A549 (cell line): ENCODE data around the gene COL5A1. TPM values are rescaled to one million over a fixed set of nuclear protein-coding genes. Genes with fewer than 3 reads are reported as not detected.

ENCODE experiments used
- ATAC-seq, 2 experiments: fragments of 200-7000 bp in 1 of 2; fragments of >200 bp in 1 of 2; cut with Nextera tagmentation in 1 of 2; cut with Tn5 transposase in 1 of 2; 3 replicates each; pipeline versions ENCODE4 v1.8.0 to v1.9.1; 2018 to 2020; ENCODE audit warnings: mild to moderate bottlenecking in 1 of 2, moderate library complexity in 1 of 2
- CTCF ChIA-PET: fragments of 300-600 bp; sonication (Branson Sonifier 250); formaldehyde crosslinking; extraction: SDS; loops from one replicate; lab custom pipeline; 2021; ENCODE audit warnings: antibody characterized with exemption, inconsistent platforms; lab: Yijun Ruan, JAX
- POLR2A ChIA-PET: fragments of 350-600 bp; formaldehyde crosslinking; extraction: SDS; loops from one replicate; lab custom pipeline; 2021; ENCODE audit warnings: antibody characterized with exemption, inconsistent platforms; lab: Yijun Ruan, JAX
- DNase-seq, 2 experiments: peaks; one replicate each; pipeline versions ENCODE4 v3.0.0 to v3.0.0-alpha.2; 2011 to 2016; ENCODE audit warnings: low read depth in 1 of 2, low spot score in 1 of 2
- FAIRE-seq: peaks from 2 replicates; lab custom pipeline; 2011; peaks lifted over from hg19 to GRCh38; lab: Jason Lieb, UNC
- H3K27ac ChIP-seq, 2 experiments: fragments of >200 bp; sonication (Bioruptor Twin); formaldehyde crosslinking; 3 replicates each; pipeline ENCODE4 v1.5.1; 2016 to 2017
- H3K4me1 ChIP-seq: fragments of >200 bp; sonication (Bioruptor Twin); formaldehyde crosslinking; 3 replicates; pipeline ENCODE4 v1.6.1; 2016
- H3K4me2 ChIP-seq: fragments of >200 bp; sonication (Bioruptor Twin); formaldehyde crosslinking; 3 replicates; pipeline ENCODE4 v1.6.1; 2016
- H3K4me3 ChIP-seq: fragments of >200 bp; sonication (Bioruptor Twin); formaldehyde crosslinking; 3 replicates; pipeline ENCODE4 v1.5.1; 2016
- H3K9me3 ChIP-seq: fragments of >200 bp; sonication (Bioruptor Twin); formaldehyde crosslinking; 3 replicates; pipeline ENCODE4 v1.6.1; 2016
- BCL3 ChIP-seq: fragments of >200 bp; sonication (Bioruptor Twin); formaldehyde crosslinking; IDR thresholded peaks from 3 replicates; pipeline ENCODE4 v1.6.1; 2016
- CBX2 ChIP-seq: fragments of 200-600 bp; sonication (generic); IDR thresholded peaks from 2 replicates; pipeline ENCODE4 v1.6.1; 2016; ENCODE audit warnings: low read depth, mild to moderate bottlenecking, borderline replicate concordance
- CBX8 ChIP-seq: fragments of 200-600 bp; sonication (generic); IDR thresholded peaks from 2 replicates; pipeline ENCODE4 v1.6.1; 2016
- CEBPB ChIP-seq, 2 experiments: fragments of >200 bp in 1 of 2; sonication (Bioruptor Twin) in 1 of 2; formaldehyde crosslinking in 1 of 2; IDR thresholded peaks; 2 replicates each; pipeline ENCODE4 v1.6.1; 2012 to 2016
- EHF ChIP-seq: fragments of 250-450 bp; sonication (Bioruptor Pico); IDR thresholded peaks from 2 replicates; pipeline ENCODE4 v1.5.0; 2020; ENCODE audit warnings: mild to moderate bottlenecking
- EHMT2 ChIP-seq: fragments of 200-600 bp; sonication (generic); IDR thresholded peaks from 2 replicates; pipeline ENCODE4 v1.6.1; 2016; ENCODE audit warnings: antibody characterized with exemption, low read depth, mild to moderate bottlenecking, moderate library complexity
- ELK1 ChIP-seq: fragments of 150-350 bp; IDR thresholded peaks from 2 replicates; pipeline ENCODE4 v1.6.1; 2014; ENCODE audit warnings: low read depth, mild to moderate bottlenecking, low read length
- EP300 ChIP-seq, 2 experiments: fragments of >200 bp; sonication (Bioruptor Twin); formaldehyde crosslinking; IDR thresholded peaks; 2 replicates in 1 of 2; 3 replicates in 1 of 2; pipeline ENCODE4 v1.6.1; 2016 to 2017
- ESRRA ChIP-seq: fragments of 150-350 bp; IDR thresholded peaks from 2 replicates; pipeline ENCODE4 v1.6.1; 2014; ENCODE audit warnings: mild to moderate bottlenecking, low read length, borderline replicate concordance
- FOSB ChIP-seq: fragments of 250-450 bp; sonication (Bioruptor Pico); IDR thresholded peaks from 2 replicates; pipeline ENCODE4 v1.5.0; 2020; ENCODE audit warnings: mild to moderate bottlenecking, moderate library complexity
- HDAC2 ChIP-seq: fragments of 200-600 bp; sonication (generic); IDR thresholded peaks from 2 replicates; pipeline ENCODE4 v1.6.1; 2016
- HOXA7 ChIP-seq: fragments of 250-450 bp; sonication (Bioruptor Pico); IDR thresholded peaks from 2 replicates; pipeline ENCODE4 v1.5.0; 2020; ENCODE audit warnings: mild to moderate bottlenecking, moderate library complexity
- JUNB ChIP-seq: fragments of >200 bp; sonication (Bioruptor Twin); formaldehyde crosslinking; IDR thresholded peaks from 2 replicates; pipeline ENCODE4 v1.6.1; 2016
- KDM5A ChIP-seq: fragments of 200-600 bp; sonication (generic); IDR thresholded peaks from 2 replicates; pipeline ENCODE4 v1.6.1; 2016; ENCODE audit warnings: antibody characterized with exemption, mild to moderate bottlenecking
- MAZ ChIP-seq: fragments of 150-350 bp; IDR thresholded peaks from 2 replicates; pipeline ENCODE4 v1.6.1; 2014; ENCODE audit warnings: antibody characterized with exemption, low read depth, low read length, borderline replicate concordance
- MYC ChIP-seq: IDR thresholded peaks from 2 replicates; pipeline ENCODE4 v1.6.1; 2012; ENCODE audit warnings: mild to moderate bottlenecking, inconsistent platforms, low read length, improper control_type of control experiment, borderline replicate concordance
- NPAS2 ChIP-seq: fragments of 250-450 bp; sonication (Bioruptor Pico); IDR thresholded peaks from 2 replicates; pipeline ENCODE4 v1.8.0; 2022; ENCODE audit warnings: mild to moderate bottlenecking, moderate library complexity, borderline replicate concordance
- RAD21 ChIP-seq, 2 experiments: fragments of >200 bp in 1 of 2; sonication (Bioruptor Twin) in 1 of 2; formaldehyde crosslinking in 1 of 2; IDR thresholded peaks in 1 of 2; conservative IDR thresholded peaks in 1 of 2; 2 replicates in 1 of 2; 3 replicates in 1 of 2; pipeline ENCODE4 v1.6.1; 2012 to 2018; ENCODE audit warnings: inconsistent platforms in 1 of 2
- RARB ChIP-seq: fragments of 250-450 bp; sonication (Bioruptor Pico); IDR thresholded peaks from 2 replicates; pipeline ENCODE4 v1.8.0; 2021; ENCODE audit warnings: mild to moderate bottlenecking, moderate library complexity
- RCOR1 ChIP-seq: fragments of 150-350 bp; IDR thresholded peaks from 2 replicates; pipeline ENCODE4 v1.6.1; 2014; ENCODE audit warnings: antibody characterized with exemption, low read length, low read depth
- RNF2 ChIP-seq: fragments of 200-600 bp; sonication (generic); IDR thresholded peaks from 2 replicates; pipeline ENCODE4 v1.6.1; 2016; ENCODE audit warnings: low read depth, mild to moderate bottlenecking, antibody characterized with exemption, moderate library complexity, borderline replicate concordance
- TP53 ChIP-seq: fragments of 250-450 bp; sonication (Bioruptor Pico); IDR thresholded peaks from 2 replicates; pipeline ENCODE4 v1.5.0; 2021; ENCODE audit warnings: mild to moderate bottlenecking, moderate library complexity
- USF2 ChIP-seq: fragments of 450-650 bp; IDR thresholded peaks from 2 replicates; pipeline ENCODE4 v1.6.1; 2014; ENCODE audit warnings: antibody characterized with exemption
- ZNF302 ChIP-seq: fragments of 250-450 bp; sonication (Bioruptor Pico); IDR thresholded peaks from 2 replicates; pipeline ENCODE4 v1.9.0; 2021; ENCODE audit warnings: inconsistent platforms, mild to moderate bottlenecking, moderate library complexity
- WGBS: methylation state at CpG from one replicate; pipeline ENCODE4 v1.1.6; 2017; ENCODE audit errors: missing lambda C conversion rate; 5-methylcytosine and 5-hydroxymethylcytosine counted together
- polyA plus RNA-seq, 4 experiments: library from polyadenylated mRNA; depleted of rRNA in 3 of 4; stranded (reverse); fragments of >200 nt; fragmentation: RNase III in 1 of 4; extraction: RNeasy Plus Mini Kit Qiagen cat#74134 plus additional on column Dnase treatment in 1 of 4; gene quantifications; 2 replicates in 3 of 4; 3 replicates in 1 of 4; pipeline ENCODE4 v1.2.3, GENCODE V29; 2011 to 2017
- TF ChIP-seq, protein P1 (sequence below): fragments of 250-450 bp; sonication (Bioruptor Pico); IDR thresholded peaks from 2 replicates; pipeline ENCODE4 v1.5.0; 2020; ENCODE audit warnings: low read depth, mild to moderate bottlenecking, moderate library complexity
- TF ChIP-seq, protein P2 (sequence below): fragments of 250-450 bp; sonication (Bioruptor Pico); IDR thresholded peaks from 2 replicates; pipeline ENCODE4 v1.5.0; 2021; ENCODE audit warnings: mild to moderate bottlenecking, moderate library complexity, borderline replicate concordance

Gene COL5A1
- polyA plus RNA-seq, 2 of the 4 experiments (the other 2 are of a cell fraction) = 16.1 to 67.5 TPM

- POLR2A ChIA-PET = no interaction called here
- TF ChIP-seq, protein P1, sequence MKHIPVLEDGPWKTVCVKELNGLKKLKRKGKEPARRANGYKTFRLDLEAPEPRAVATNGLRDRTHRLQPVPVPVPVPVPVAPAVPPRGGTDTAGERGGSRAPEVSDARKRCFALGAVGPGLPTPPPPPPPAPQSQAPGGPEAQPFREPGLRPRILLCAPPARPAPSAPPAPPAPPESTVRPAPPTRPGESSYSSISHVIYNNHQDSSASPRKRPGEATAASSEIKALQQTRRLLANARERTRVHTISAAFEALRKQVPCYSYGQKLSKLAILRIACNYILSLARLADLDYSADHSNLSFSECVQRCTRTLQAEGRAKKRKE = no peak
- TF ChIP-seq ESRRA (no peak), ZNF302 (CRISPR knock-in tag) (no peak), EP300 (IDR thresholded peaks at IDR 0.05) (no peak), ELK1 (no peak), RARB (CRISPR knock-in tag) (no peak), TP53 (no peak), RNF2 (no peak), FOSB (CRISPR knock-in tag) (no peak), KDM5A (no peak), NPAS2 (CRISPR knock-in tag) (no peak), USF2 (no peak), MYC (no peak), HOXA7 (CRISPR knock-in tag) (no peak)
- no peak overlapping the region for H3K27ac ChIP-seq
- H3K4me2 ChIP-seq = no peak overlapping the region
- no peak overlapping the region for H3K4me3 ChIP-seq
- FAIRE-seq (no peak), DNase-seq (no peak), ATAC-seq (no peak)
- H3K9me3 ChIP-seq = no peaks in the 10 kb centered on the region
- H3K4me1 ChIP-seq = no peaks in the 10 kb centered on the region
- WGBS = 67% methylated on average over 7 of the region's 17 CpGs
- CTCF ChIA-PET = interaction anchor here (0.9 to 2.9 kb wide), 4 partner anchors 14 to 276 kb away, joined by 3 to 15 read pairs (median 7); no protein-coding TSS in a partner anchor
Measured at GRCh38 chr9:134724912-134725604, 83.5 kb downstream of the COL5A1 start.

- no peak for ATAC-seq
- no peak for DNase-seq
- H3K9me3 ChIP-seq = no peaks in the 10 kb centered on the region
- no peak overlapping the region for H3K4me2 ChIP-seq
- no peaks in the 10 kb centered on the region for H3K4me1 ChIP-seq
- POLR2A ChIA-PET = no interaction called here
- no peak for FAIRE-seq
- 74% methylated on average over 4 of the region's 4 CpGs for WGBS
- CTCF ChIA-PET = interaction anchor here (0.9 to 2.7 kb wide), 2 partner anchors 14 to 277 kb away, joined by 3 to 10 read pairs; no protein-coding TSS in a partner anchor
- no peak for TF ChIP-seq ZNF302 (CRISPR knock-in tag)
- TF ChIP-seq CBX2 = no peak
- no peak for TF ChIP-seq HDAC2
- no peak for TF ChIP-seq JUNB
- TF ChIP-seq MAZ = no peak
- TF ChIP-seq CEBPB (IDR thresholded peaks at IDR 0.05) = no peak
- TF ChIP-seq EHF (CRISPR knock-in tag) = no peak
- TF ChIP-seq EHMT2 = no peak
- TF ChIP-seq, protein P2, sequence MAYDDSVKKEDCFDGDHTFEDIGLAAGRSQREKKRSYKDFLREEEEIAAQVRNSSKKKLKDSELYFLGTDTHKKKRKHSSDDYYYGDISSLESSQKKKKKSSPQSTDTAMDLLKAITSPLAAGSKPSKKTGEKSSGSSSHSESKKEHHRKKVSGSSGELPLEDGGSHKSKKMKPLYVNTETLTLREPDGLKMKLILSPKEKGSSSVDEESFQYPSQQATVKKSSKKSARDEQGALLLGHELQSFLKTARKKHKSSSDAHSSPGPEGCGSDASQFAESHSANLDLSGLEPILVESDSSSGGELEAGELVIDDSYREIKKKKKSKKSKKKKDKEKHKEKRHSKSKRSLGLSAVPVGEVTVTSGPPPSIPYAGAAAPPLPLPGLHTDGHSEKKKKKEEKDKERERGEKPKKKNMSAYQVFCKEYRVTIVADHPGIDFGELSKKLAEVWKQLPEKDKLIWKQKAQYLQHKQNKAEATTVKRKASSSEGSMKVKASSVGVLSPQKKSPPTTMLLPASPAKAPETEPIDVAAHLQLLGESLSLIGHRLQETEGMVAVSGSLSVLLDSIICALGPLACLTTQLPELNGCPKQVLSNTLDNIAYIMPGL (CRISPR knock-in tag) = no peak
- no peak for TF ChIP-seq RAD21 (conservative IDR thresholded peaks at IDR 0.05 in 1 of 2, IDR thresholded peaks at IDR 0.05 in 1 of 2)
- no peak for TF ChIP-seq RCOR1
- TF ChIP-seq HOXA7 (CRISPR knock-in tag) = no peak
- TF ChIP-seq CBX8 = no peak
- TF ChIP-seq BCL3 = no peak
- TF ChIP-seq USF2 = no peak
- TF ChIP-seq, all 56 proteins: peak for 0
- Histone ChIP-seq H3K27ac (no peak overlapping the region), H3K4me3 (no peak overlapping the region)
Measured at GRCh38 chr9:134725605-134725940, 84.0 kb downstream of the COL5A1 start.
